Neural cell (in vitro differentiated cells): ENCODE measurements around the gene ANKRD13B. TPM values are rescaled to one million over a fixed set of nuclear protein-coding genes. Genes with fewer than 3 reads are reported as not detected.

Source experiments
- H2AFZ ChIP-seq: fragments of 200-600, 300-800 bp; sonication (generic), shearing (Covaris generic); 2 replicates; pipeline ENCODE4 v1.6.0; 2014; ENCODE audit warnings: low read depth, mild to moderate bottlenecking, antibody characterized with exemption, low read length, moderate library complexity
- H3F3A ChIP-seq: fragments of 200-600 bp; shearing (Covaris generic); 2 replicates; pipeline ENCODE4 v1.6.1; 2016; ENCODE audit warnings: mild to moderate bottlenecking, moderate library complexity, mixed read lengths, antibody characterized with exemption, low read length; ENCODE audit not compliant: insufficient read depth, poor library complexity, severe bottlenecking
- H3K27ac ChIP-seq: fragments of 200-600, 300-800 bp; sonication (generic), shearing (Covaris generic); 2 replicates; pipeline ENCODE4 v1.5.1; 2014; ENCODE audit warnings: mild to moderate bottlenecking, low read length, moderate library complexity
- H3K27me3 ChIP-seq: fragments of 300-800, 200-600 bp; sonication (generic), shearing (Covaris generic); 2 replicates; pipeline ENCODE4 v1.6.0; 2014; ENCODE audit warnings: mild to moderate bottlenecking, low read depth, low read length, moderate library complexity; ENCODE audit not compliant: insufficient read depth
- H3K36me3 ChIP-seq: fragments of 300-800, 200-600 bp; sonication (generic), shearing (Covaris generic); 2 replicates; pipeline ENCODE4 v1.5.1; 2014; ENCODE audit warnings: mild to moderate bottlenecking, antibody characterized with exemption, low read length, moderate library complexity; ENCODE audit not compliant: insufficient read depth
- H3K4me2 ChIP-seq: fragments of 300-800, 200-600 bp; sonication (generic), shearing (Covaris generic); 2 replicates; pipeline ENCODE4 v1.6.0; 2014; ENCODE audit warnings: mild to moderate bottlenecking, low read length
- H3K4me3 ChIP-seq: fragments of 300-800, 200-600 bp; sonication (generic), shearing (Covaris generic); 2 replicates; pipeline ENCODE4 v1.5.1; 2014; ENCODE audit warnings: mild to moderate bottlenecking, low read length, moderate library complexity
- H3K79me2 ChIP-seq: fragments of 200-600 bp; shearing (Covaris generic); replicated peaks from 2 replicates; pipeline ENCODE4 v1.6.0; 2014; ENCODE audit warnings: mild to moderate bottlenecking, low read length, moderate library complexity; ENCODE audit not compliant: insufficient read depth
- H3K9ac ChIP-seq: fragments of 300-800, 200-600 bp; sonication (generic), shearing (Covaris generic); 2 replicates; pipeline ENCODE4 v1.6.1; 2016; ENCODE audit warnings: mild to moderate bottlenecking, low read length, mixed read lengths
- H3K9me2 ChIP-seq: fragments of 200-600 bp; shearing (Covaris generic); 2 replicates; pipeline ENCODE4 v1.6.1; 2016; ENCODE audit warnings: mild to moderate bottlenecking, low read length, mixed read lengths; ENCODE audit not compliant: insufficient read depth
- H3K9me3 ChIP-seq: fragments of 200-600, 300-800 bp; sonication (generic), shearing (Covaris generic); 2 replicates; pipeline ENCODE4 v1.6.1; 2016; ENCODE audit warnings: mild to moderate bottlenecking, mixed run types, low read length, moderate library complexity, mixed read lengths
- H4K20me1 ChIP-seq: fragments of 200-600 bp; shearing (Covaris generic); 2 replicates; pipeline ENCODE4 v1.6.1; 2016; ENCODE audit warnings: mild to moderate bottlenecking, mixed run types; ENCODE audit not compliant: insufficient read depth
- EP300 ChIP-seq: fragments of 450-650 bp; conservative IDR thresholded peaks from 2 replicates; pipeline ENCODE4 v1.6.1; 2014; ENCODE audit warnings: antibody characterized with exemption, mild to moderate bottlenecking, moderate library complexity; ENCODE audit not compliant: poor library complexity, severe bottlenecking
- EZH2 ChIP-seq: fragments of 200-600, 300-800 bp; shearing (Covaris generic), sonication (generic); IDR thresholded peaks from 2 replicates; pipeline ENCODE4 v1.6.1; 2014; ENCODE audit warnings: antibody characterized with exemption, low read length, borderline replicate concordance, mild to moderate bottlenecking; ENCODE audit not compliant: insufficient read depth, poor library complexity, severe bottlenecking
- MXI1 ChIP-seq: fragments of 450-650 bp; conservative IDR thresholded peaks from 2 replicates; pipeline ENCODE4 v1.6.1; 2014; ENCODE audit warnings: antibody characterized with exemption, mild to moderate bottlenecking; ENCODE audit not compliant: poor library complexity, severe bottlenecking
- POLR2AphosphoS5 ChIP-seq: IDR thresholded peaks from 2 replicates; pipeline ENCODE4 v1.6.1; 2012
- RAD21 ChIP-seq: fragments of 450-650 bp; conservative IDR thresholded peaks from 2 replicates; pipeline ENCODE4 v1.6.1; 2014; ENCODE audit warnings: antibody characterized with exemption, mild to moderate bottlenecking, moderate library complexity
- SMC3 ChIP-seq: fragments of 450-650 bp; conservative IDR thresholded peaks from 2 replicates; pipeline ENCODE4 v1.6.1; 2014; ENCODE audit warnings: antibody characterized with exemption, mild to moderate bottlenecking, moderate library complexity; ENCODE audit not compliant: poor library complexity
- TAF1 ChIP-seq: IDR thresholded peaks from 2 replicates; pipeline ENCODE4 v1.6.1; 2012; ENCODE audit warnings: low read depth
- polyA plus RNA-seq: library from polyadenylated mRNA; depleted of rRNA; stranded (reverse); fragments of >200 nt; gene quantifications from 2 replicates; pipeline ENCODE4 v1.2.3, GENCODE V29; 2014
- TF ChIP-seq, protein P1 (sequence below): fragments of 450-650 bp; IDR thresholded peaks from 2 replicates; pipeline ENCODE4 v1.5.1; 2014; ENCODE audit warnings: antibody characterized with exemption, mild to moderate bottlenecking, moderate library complexity; ENCODE audit not compliant: poor library complexity, severe bottlenecking
- TF ChIP-seq, protein P2 (sequence below): IDR thresholded peaks from 2 replicates; pipeline ENCODE4 v1.6.1; 2012; ENCODE audit warnings: borderline replicate concordance

Gene ANKRD13B
- polyA plus RNA-seq, 1 donor from 2014 or later = 35.0 TPM

DNA sequence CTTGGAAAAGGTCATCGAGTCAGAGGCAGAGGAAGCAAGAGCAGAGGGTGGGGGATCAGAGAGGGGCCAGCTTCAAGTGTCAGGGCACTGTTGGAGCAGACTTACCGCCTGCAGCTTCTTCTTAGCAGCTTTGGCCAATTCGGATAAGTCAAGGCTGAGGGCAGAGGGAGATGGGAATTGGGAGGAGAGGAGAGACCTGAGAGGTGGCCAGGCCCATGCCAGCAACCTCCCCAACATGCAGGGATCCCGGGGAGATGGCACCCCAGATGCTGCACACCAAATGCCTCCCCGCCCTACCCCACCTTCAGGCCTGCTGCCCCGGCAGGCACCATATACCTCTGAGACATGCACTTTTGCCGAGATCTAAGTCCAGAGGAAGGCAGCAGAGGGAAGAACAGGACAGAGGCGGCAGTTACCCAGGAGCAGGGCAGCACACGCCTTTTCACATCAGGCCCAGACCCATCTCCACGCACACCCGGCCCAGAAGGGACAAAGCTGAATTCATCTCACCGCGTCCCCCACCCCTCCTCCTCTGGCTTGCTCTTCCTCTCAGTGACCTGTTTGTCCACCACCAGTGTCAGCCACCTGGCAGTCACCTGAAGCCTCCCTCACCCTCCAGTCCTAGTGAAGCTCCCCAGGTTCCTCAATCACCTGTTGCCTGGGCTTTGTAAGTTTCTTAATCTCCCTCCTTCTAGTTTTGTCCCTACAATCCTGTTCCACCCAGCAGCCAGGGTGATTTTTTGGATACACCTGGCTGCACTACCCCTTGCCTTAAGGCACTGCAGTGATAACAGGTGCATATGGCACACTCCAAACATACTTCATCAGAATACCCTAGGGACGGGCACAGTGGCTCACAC lies 14.1 kb upstream of the ANKRD13B start:
- Histone ChIP-seq H3K36me3 (no peaks in the 10 kb centered on the region), H3F3A (no peaks in the 10 kb centered on the region), H3K9me3 (no peaks in the 10 kb centered on the region), H3K4me2 (no peak overlapping the region), H4K20me1 (no peaks in the 10 kb centered on the region), H3K9me2 (no peaks in the 10 kb centered on the region), H2AFZ (no peak overlapping the region), H3K4me3 (no peak overlapping the region), H3K27me3 (no peaks in the 10 kb centered on the region), H3K79me2 (peaks cover 3% of the 10 kb centered on the region), H3K27ac (no peak overlapping the region), H3K9ac (no peak overlapping the region)
- TF ChIP-seq POLR2AphosphoS5 = no peak
- TF ChIP-seq, protein P1, sequence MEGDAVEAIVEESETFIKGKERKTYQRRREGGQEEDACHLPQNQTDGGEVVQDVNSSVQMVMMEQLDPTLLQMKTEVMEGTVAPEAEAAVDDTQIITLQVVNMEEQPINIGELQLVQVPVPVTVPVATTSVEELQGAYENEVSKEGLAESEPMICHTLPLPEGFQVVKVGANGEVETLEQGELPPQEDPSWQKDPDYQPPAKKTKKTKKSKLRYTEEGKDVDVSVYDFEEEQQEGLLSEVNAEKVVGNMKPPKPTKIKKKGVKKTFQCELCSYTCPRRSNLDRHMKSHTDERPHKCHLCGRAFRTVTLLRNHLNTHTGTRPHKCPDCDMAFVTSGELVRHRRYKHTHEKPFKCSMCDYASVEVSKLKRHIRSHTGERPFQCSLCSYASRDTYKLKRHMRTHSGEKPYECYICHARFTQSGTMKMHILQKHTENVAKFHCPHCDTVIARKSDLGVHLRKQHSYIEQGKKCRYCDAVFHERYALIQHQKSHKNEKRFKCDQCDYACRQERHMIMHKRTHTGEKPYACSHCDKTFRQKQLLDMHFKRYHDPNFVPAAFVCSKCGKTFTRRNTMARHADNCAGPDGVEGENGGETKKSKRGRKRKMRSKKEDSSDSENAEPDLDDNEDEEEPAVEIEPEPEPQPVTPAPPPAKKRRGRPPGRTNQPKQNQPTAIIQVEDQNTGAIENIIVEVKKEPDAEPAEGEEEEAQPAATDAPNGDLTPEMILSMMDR = no peak
- TF ChIP-seq EZH2 = no peak
- TF ChIP-seq SMC3 = no peak
- TF ChIP-seq, protein P2, sequence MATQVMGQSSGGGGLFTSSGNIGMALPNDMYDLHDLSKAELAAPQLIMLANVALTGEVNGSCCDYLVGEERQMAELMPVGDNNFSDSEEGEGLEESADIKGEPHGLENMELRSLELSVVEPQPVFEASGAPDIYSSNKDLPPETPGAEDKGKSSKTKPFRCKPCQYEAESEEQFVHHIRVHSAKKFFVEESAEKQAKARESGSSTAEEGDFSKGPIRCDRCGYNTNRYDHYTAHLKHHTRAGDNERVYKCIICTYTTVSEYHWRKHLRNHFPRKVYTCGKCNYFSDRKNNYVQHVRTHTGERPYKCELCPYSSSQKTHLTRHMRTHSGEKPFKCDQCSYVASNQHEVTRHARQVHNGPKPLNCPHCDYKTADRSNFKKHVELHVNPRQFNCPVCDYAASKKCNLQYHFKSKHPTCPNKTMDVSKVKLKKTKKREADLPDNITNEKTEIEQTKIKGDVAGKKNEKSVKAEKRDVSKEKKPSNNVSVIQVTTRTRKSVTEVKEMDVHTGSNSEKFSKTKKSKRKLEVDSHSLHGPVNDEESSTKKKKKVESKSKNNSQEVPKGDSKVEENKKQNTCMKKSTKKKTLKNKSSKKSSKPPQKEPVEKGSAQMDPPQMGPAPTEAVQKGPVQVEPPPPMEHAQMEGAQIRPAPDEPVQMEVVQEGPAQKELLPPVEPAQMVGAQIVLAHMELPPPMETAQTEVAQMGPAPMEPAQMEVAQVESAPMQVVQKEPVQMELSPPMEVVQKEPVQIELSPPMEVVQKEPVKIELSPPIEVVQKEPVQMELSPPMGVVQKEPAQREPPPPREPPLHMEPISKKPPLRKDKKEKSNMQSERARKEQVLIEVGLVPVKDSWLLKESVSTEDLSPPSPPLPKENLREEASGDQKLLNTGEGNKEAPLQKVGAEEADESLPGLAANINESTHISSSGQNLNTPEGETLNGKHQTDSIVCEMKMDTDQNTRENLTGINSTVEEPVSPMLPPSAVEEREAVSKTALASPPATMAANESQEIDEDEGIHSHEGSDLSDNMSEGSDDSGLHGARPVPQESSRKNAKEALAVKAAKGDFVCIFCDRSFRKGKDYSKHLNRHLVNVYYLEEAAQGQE = no peak
- TF ChIP-seq EP300 = no peak
- TF ChIP-seq MXI1 = no peak
- no peak for TF ChIP-seq TAF1
- no peak for TF ChIP-seq RAD21

DNA sequence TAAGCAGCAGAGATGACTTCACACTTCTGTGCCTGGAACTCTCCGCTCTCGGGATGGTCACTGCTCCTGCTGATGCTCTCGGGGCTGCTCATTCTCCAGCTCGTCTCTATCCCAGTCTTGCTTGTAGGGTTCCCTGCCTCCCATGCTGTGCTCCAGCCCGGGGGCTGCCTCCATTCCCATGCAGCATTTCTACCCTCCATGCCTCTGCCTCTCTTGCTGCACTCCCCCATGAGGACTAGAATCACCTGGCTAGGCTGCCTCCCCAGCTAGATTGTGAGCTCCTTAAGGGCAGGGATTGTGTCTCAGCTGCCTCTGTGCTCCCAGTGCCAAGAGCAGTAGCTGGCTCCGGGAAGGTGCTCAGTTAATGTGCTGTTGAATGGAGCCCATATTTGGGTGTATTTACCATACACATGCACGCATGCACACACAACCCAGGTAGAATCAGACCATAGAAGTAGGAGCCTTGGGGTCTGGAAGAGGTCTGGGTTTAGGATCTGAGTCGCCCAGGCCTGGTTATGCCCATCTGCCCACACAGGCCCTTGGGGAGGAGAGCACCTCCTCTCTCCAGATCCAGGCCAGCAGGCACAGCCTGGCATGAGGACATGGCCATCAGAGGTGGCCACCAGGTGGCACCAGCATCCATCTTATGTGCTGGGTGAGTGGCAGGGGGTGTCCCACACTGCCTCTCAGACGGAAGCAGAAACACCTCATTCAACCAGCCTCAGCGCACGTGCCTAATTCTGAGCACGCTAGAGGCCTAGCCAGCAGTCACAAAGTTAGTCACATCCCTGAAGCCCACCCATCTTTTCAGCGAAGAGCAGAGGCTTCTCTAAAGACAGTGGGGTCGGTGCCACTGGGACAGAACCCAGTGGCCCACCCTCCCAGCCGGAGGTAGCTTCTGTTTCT lies 12.8 kb upstream of the ANKRD13B start:
- no peak overlapping the region for H2AFZ ChIP-seq

More for the DNA sequence above, 12.8 kb upstream of the ANKRD13B start:
- Histone ChIP-seq H3K4me3 (no peak overlapping the region), H3K4me2 (no peak overlapping the region), H3K9ac (no peak overlapping the region), H3K27me3 (no peaks in the 10 kb centered on the region), H3F3A (no peaks in the 10 kb centered on the region), H3K36me3 (no peaks in the 10 kb centered on the region), H3K27ac (no peak overlapping the region), H3K9me2 (no peaks in the 10 kb centered on the region), H4K20me1 (no peaks in the 10 kb centered on the region), H3K9me3 (no peaks in the 10 kb centered on the region), H3K79me2 (peaks cover 3% of the 10 kb centered on the region)
- TF ChIP-seq SMC3 = peak; percentile 91
- TF ChIP-seq, protein P1 = peak; percentile 92
- TF ChIP-seq, protein P2 = no peak
- peak; percentile 88 for TF ChIP-seq RAD21
